Measurements from ENCODE around the gene ZNF573. TPM values are rescaled to one million over a fixed set of nuclear protein-coding genes. Genes with fewer than 3 reads are reported as not detected.

Gene ZNF573
- total RNA-seq, 1 donor from 2014 or later: 4.8 TPM

- intact Hi-C loops (cut with micrococcal nuclease): loop anchor here (10.0 kb wide), 1 partner anchor 103 kb away; the partner anchor contains the start of genes ZNF540 and ZNF571
Observed at GRCh38 chr19:37698216-37698615, 81.2 kb downstream of the ZNF573 start.

GRCh38 chr19:37695144-37695899 lies 84.1 kb downstream of the ZNF573 start:
- intact Hi-C loops (cut with micrococcal nuclease): loop anchor here (10.0 kb wide), 1 partner anchor 101 kb away; the partner anchor contains the start of genes ZNF540 and ZNF571

DNA sequence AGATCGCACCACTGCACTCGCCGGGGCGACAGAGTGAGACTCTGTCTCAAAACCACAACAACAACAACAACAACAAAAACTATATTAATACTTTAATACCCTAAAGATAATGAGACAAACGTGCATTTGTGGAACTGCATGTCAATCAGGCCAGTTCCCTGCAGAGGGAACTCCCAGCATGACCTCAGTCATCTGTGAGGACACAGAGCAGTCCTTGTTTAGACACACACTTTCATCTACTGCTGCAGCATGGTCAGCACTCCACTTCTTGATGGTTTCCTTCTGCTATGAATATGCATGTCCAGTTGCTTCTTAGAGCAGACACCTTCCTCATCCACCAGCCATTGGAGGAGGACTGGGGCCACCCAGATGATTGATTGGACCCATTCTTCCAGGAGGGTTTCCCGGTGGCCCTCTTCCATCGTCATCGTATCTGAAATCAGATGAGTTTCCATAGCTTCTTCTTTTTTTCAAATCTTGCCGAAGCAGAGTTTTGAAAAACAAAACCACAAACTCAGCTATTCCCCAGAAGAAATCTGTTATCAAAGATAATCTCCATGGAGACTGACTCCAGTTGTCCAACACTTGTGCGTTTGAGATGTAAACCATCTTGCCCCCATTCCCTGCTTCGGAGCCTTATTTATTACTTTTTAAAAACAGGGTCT lies 86.3 kb downstream of the ZNF573 start:
- intact Hi-C loops (cut with micrococcal nuclease): loop anchor here (10.0 kb wide), 1 partner anchor 98 kb away; the partner anchor contains the start of genes ZNF540 and ZNF571

GRCh38 chr19:37691881-37692504 lies 87.4 kb downstream of the ZNF573 start:
- intact Hi-C loops (cut with micrococcal nuclease): loop anchor here (10.0 kb wide), 1 partner anchor 97 kb away; the partner anchor contains the start of genes ZNF540 and ZNF571

Other genes with a start within 250 kb of the ZNF573 start
- gene ZNF571, start 184.8 kb downstream of the ZNF573 start, total RNA-seq: 1.1 and 1.2 TPM in 2 replicates
- gene ZNF540, start 184.7 kb downstream of the ZNF573 start, total RNA-seq: 0.41 and 0.64 TPM in 2 replicates
- gene ZFP30, start 124.1 kb downstream of the ZNF573 start, total RNA-seq: 11.2 and 14.4 TPM in 2 replicates
- 2.3 and 2.9 TPM in 2 replicates for gene ZNF607, start 59.8 kb downstream of the ZNF573 start, total RNA-seq
- not detected in 2 replicates for gene WDR87, start 127.0 kb upstream of the ZNF573 start, total RNA-seq
- 12.9 and 14.6 TPM in 2 replicates for gene SIPA1L3, start 127.6 kb upstream of the ZNF573 start, total RNA-seq

Measured in T-helper 2 cell treated with Interferon-gamma antibody and Interleukin-4, amounts not matched to agents 100 ng/mL and 5 ng/mL, for 36 hours (primary cell).